ENCODE data around the gene ZNF609. TPM values are rescaled to one million over a fixed set of nuclear protein-coding genes. Genes with fewer than 3 reads are reported as not detected.

The ZNF609 gene
- total RNA-seq, 3 donors from 2014 or later (not counting 1 experiment from before 2014, with no cell fraction given) = 40.3 to 59.7 (median 55.3) TPM

- H3K4me1 Mint-ChIP-seq = peaks cover 3 to 21% of the 10 kb centered on the region in 2 donors
These were observed 15.5 kb upstream of the ZNF609 start for GRCh38 chr15:64444836-64445235.

GRCh38 chr15:64447536-64448315, 12.7 kb upstream of the ZNF609 start:
- no peak overlapping the region for H3K27ac ChIP-seq (ENCODE audit: low read length)
- ATAC-seq = no peak
- no peaks in the 10 kb centered on the region for H3K27me3 ChIP-seq (ENCODE audit: control insufficient read depth, insufficient read depth, low read length)
- Mint-ChIP-seq H3K27ac (peak overlapping the region; percentile 18 to 67), H3K36me3 (peaks cover 17% of the 10 kb centered on the region), H3K4me1 (peaks cover 5 to 16% of the 10 kb centered on the region in 2 donors), H3K4me3 (no peak overlapping the region), H3K9me3 (no peaks in the 10 kb centered on the region), H3K27me3 (ENCODE audit: low read depth in 2 of 2) (no peaks in the 10 kb centered on the region)
- TF ChIP-seq, protein P1, sequence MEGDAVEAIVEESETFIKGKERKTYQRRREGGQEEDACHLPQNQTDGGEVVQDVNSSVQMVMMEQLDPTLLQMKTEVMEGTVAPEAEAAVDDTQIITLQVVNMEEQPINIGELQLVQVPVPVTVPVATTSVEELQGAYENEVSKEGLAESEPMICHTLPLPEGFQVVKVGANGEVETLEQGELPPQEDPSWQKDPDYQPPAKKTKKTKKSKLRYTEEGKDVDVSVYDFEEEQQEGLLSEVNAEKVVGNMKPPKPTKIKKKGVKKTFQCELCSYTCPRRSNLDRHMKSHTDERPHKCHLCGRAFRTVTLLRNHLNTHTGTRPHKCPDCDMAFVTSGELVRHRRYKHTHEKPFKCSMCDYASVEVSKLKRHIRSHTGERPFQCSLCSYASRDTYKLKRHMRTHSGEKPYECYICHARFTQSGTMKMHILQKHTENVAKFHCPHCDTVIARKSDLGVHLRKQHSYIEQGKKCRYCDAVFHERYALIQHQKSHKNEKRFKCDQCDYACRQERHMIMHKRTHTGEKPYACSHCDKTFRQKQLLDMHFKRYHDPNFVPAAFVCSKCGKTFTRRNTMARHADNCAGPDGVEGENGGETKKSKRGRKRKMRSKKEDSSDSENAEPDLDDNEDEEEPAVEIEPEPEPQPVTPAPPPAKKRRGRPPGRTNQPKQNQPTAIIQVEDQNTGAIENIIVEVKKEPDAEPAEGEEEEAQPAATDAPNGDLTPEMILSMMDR (IDR thresholded peaks at IDR 0.05) = no peak
- H3K36me3 ChIP-seq (ENCODE audit: control insufficient read depth, insufficient read depth, low read length) = peaks cover 27% of the 10 kb centered on the region
- H3K9me3 ChIP-seq (ENCODE audit: control insufficient read depth, insufficient read depth, low read length) = no peaks in the 10 kb centered on the region
- H3K4me3 ChIP-seq (ENCODE audit: low read length) = no peak overlapping the region
- DNase-seq = peak in 1 of 2 donors; percentile 22
- peaks cover 4% of the 10 kb centered on the region for H3K4me1 ChIP-seq (ENCODE audit: control insufficient read depth, insufficient read depth, low read length)
- WGBS (ENCODE audit: insufficient coverage) = 95% methylated on average over 4 of the region's 6 CpGs
- intact Hi-C loops (cut with micrococcal nuclease) = no loop called here

More at GRCh38 chr15:64444836-64445235, 15.5 kb upstream of the ZNF609 start:
- no peak for DNase-seq
- no peak overlapping the region for H3K4me3 Mint-ChIP-seq
- no peak overlapping the region for H3K27ac Mint-ChIP-seq
- Histone ChIP-seq H3K27me3 (ENCODE audit: control insufficient read depth, insufficient read depth, low read length) (no peaks in the 10 kb centered on the region), H3K27ac (ENCODE audit: low read length) (no peak overlapping the region), H3K9me3 (ENCODE audit: control insufficient read depth, insufficient read depth, low read length) (no peaks in the 10 kb centered on the region), H3K36me3 (ENCODE audit: control insufficient read depth, insufficient read depth, low read length) (peaks cover 23% of the 10 kb centered on the region), H3K4me1 (ENCODE audit: control insufficient read depth, insufficient read depth, low read length) (peaks cover 4% of the 10 kb centered on the region), H3K4me3 (ENCODE audit: low read length) (no peak overlapping the region)
- H3K9me3 Mint-ChIP-seq = no peaks in the 10 kb centered on the region
- TF ChIP-seq, protein P1 (IDR thresholded peaks at IDR 0.05) = no peak
- peaks cover 17% of the 10 kb centered on the region for H3K36me3 Mint-ChIP-seq
- ATAC-seq = no peak
- H3K27me3 Mint-ChIP-seq (ENCODE audit: low read depth in 2 of 2) = no peaks in the 10 kb centered on the region
- intact Hi-C loops (cut with micrococcal nuclease) = no loop called here

DNA sequence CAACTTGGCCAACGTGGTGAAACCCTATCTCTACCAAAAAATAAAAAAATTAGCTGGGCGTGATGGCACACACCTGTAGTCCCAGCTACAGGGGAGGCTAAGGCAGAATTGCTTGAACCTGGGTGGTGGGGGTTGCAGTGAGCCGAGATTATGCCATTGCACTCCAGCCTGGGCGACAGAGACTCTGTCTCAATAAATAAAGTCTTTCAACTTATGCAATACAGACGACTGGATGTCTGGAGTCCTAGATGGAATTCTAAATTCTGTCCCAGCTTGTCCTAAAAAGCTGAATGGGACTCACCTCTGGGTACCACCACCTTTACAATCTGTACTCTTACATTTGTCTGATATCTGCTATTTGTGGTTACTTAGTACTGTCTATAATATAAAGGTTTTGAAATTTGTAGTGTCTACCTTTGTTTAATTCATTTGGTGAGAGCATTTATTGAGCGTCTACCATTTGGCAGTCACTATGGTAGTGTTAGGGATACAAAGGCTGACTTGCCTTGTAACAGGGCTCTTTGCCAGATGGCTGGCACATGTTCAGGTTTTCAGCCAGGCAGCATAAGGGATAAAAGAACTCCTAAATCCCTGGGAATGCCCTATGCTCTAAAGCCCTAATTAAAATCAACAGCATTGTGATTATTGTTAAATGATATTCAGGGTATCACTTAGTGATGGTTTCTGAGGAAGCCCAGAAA, 7.2 kb upstream of the ZNF609 start:
- Mint-ChIP-seq H3K4me3 (no peak overlapping the region), H3K36me3 (peaks cover 13% of the 10 kb centered on the region), H3K27ac (no peak overlapping the region), H3K9me3 (no peaks in the 10 kb centered on the region), H3K4me1 (peaks cover 1 to 5% of the 10 kb centered on the region in 2 donors), H3K27me3 (ENCODE audit: low read depth in 2 of 2) (no peaks in the 10 kb centered on the region)
- no peaks in the 10 kb centered on the region for H3K4me1 ChIP-seq (ENCODE audit: control insufficient read depth, insufficient read depth, low read length)
- WGBS (ENCODE audit: insufficient coverage) = 94% methylated on average over 5 of the region's 6 CpGs
- DNase-seq = no peak
- no peaks in the 10 kb centered on the region for H3K9me3 ChIP-seq (ENCODE audit: control insufficient read depth, insufficient read depth, low read length)
- ATAC-seq = no peak
- no peak overlapping the region for H3K4me3 ChIP-seq (ENCODE audit: low read length)
- TF ChIP-seq, protein P1 (IDR thresholded peaks at IDR 0.05) = no peak
- no peaks in the 10 kb centered on the region for H3K27me3 ChIP-seq (ENCODE audit: control insufficient read depth, insufficient read depth, low read length)
- H3K36me3 ChIP-seq (ENCODE audit: control insufficient read depth, insufficient read depth, low read length) = peaks cover 20% of the 10 kb centered on the region
- intact Hi-C loops (cut with micrococcal nuclease) = no loop called here
- H3K27ac ChIP-seq (ENCODE audit: low read length) = no peak overlapping the region
